GM12875 (cell line): ENCODE measurements around the gene HSD17B8.
"Not testable (repeated sequence)": the region's sequence is repeated elsewhere in the genome, so short reads cannot be mapped to it uniquely, and the experiment has no call there.

Experiments
- H3K4me3 ChIP-seq: one replicate; pipeline ENCODE4 v1.5.1; 2011; ENCODE audit warnings: low read depth, low read length, control low read depth
- CTCF ChIP-seq: IDR thresholded peaks from 2 replicates; pipeline ENCODE4 v1.5.1; 2011; ENCODE audit warnings: low read depth, mild to moderate bottlenecking, control low read depth, inconsistent platforms, low read length, moderate library complexity, borderline replicate concordance; ENCODE audit not compliant: insufficient read depth

Gene HSD17B8

DNA sequence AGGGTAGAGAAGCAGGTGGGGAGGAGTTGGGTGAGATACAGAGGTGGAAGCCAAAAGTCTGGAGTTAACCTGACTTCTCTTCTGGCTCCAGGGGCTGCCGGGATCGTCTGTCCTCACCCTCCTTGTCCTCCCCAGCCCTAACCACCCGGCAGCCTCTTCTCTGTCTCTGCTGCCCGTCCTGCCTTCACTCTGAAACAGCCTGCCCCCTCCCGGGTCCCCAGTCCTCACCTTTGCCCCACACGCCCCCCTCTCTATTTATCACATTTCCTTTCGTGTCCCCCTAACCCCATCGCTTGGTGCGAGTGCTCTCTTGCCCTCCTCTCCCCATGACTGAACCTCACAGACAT, 9.5 kb downstream of the HSD17B8 start:
- TF ChIP-seq CTCF = no peak
- H3K4me3 ChIP-seq = no peak overlapping the region

GRCh38 chr6:33215271-33216116, 11.0 kb downstream of the HSD17B8 start:
- TF ChIP-seq CTCF = no peak
- H3K4me3 ChIP-seq = no peak overlapping the region

DNA sequence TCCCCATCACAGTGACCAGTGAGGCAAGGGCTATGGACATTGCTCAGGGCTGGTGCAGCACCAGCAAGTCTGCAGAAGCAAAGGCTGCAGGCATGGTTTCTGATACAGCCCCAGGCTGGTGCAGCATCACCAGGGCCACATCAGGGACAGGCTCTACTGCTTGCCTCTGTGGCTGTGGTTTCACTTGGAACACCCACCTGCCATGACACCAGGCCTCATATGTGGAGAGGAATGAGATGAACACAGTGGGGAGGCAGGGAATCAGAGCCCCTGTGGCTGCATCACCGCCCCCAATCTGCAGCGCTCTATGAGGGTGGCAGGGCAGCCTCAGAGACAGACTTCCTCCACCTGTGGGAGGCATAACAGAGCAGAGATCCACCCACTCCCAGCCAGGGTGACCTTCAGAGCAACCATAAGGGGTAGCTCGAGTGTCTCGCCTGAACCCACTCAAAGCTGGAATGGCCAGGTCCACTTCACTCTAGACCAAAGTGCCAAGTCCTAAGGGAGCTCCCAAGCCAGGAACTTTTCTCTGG, 11.7 kb downstream of the HSD17B8 start:
- H3K4me3 ChIP-seq = no peak overlapping the region
- TF ChIP-seq CTCF = no peak

GRCh38 chr6:33217246-33217645, 12.8 kb downstream of the HSD17B8 start:
- TF ChIP-seq CTCF = no peak
- no peak overlapping the region for H3K4me3 ChIP-seq

- no peak overlapping the region for H3K4me3 ChIP-seq
- no peak for TF ChIP-seq CTCF
Observed at GRCh38 chr6:33217681-33218080, 13.2 kb downstream of the HSD17B8 start.

DNA sequence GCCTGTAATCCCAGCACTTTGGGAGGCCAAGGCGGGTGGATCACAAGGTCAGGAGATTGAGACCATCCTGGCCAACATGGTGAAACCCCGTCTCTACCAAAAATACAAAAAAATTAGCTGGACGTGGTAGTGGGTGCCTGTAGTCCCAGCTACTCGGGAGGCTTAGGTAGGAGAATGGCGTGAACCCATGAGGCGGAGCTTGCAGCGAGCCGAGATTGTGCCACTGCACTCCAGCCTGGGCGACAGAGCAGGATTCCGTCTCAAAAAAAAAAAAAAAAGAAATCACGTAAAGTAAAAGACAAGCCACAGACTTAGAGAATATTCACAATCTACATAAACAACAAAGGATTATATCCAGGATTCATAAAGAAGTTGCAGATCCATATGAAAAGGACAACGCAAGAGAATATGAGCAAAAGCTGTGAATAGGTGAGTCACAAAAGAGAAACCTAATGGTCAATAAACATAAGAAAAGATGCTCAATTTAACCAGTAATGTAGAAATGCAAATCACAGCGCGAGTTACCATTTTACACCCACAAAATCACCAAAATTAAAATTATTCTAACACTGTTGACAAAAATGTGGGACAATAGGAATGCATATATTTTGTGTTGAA, 22.2 kb downstream of the HSD17B8 start:
- not testable (repeated sequence) for H3K4me3 ChIP-seq

GRCh38 chr6:33235221-33235634, 30.8 kb downstream of the HSD17B8 start:
- no peak overlapping the region for H3K4me3 ChIP-seq
- no peak for TF ChIP-seq CTCF
